ENCODE measurements around the gene PIK3CG.
"Not testable (repeated sequence)": the region's sequence is repeated elsewhere in the genome, so short reads cannot be mapped to it uniquely, and the experiment has no call there.

The PIK3CG gene

DNA sequence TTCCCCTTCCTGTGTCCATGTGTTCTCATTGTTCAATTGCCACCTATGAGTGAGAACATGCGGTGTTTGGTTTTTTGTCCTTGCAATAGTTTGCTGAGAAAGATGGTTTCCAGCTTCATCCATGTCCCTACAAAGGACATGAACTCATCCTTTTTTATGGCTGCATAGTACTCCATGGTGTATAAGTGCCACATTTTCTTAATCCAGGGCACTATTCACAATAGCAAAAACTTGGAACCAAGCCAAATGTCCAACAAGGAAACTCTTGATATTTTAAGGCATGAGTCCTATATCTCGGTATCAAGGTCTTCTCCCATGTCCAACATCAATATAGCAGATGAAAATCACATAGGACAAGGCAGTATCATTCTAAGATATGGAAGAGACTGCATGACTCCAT lies 64.5 kb downstream of the PIK3CG start:
- not testable (repeated sequence) for H3K4me1 Mint-ChIP-seq, ATAC-seq, H3K27ac Mint-ChIP-seq

DNA sequence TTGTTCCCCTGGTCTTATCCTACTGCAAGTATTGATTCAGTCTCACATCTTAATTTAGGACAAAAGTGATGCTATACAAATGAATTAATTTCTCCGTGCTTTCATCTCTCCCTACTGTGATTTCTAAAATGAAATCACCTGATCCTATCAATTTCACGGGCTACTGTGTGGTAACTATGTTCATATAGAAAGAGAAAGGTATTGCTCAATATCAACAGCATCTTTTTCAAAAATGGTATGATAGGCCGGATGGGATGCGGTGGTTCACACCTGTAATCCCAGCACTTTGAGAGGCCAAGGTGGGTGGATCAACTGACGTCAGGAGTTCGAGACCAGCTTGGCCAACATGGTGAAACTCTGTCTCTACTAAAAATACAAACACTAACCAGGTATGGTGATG lies 71.2 kb downstream of the PIK3CG start:
- ATAC-seq = no peak

More for the DNA sequence above, 64.5 kb downstream of the PIK3CG start:
- not testable (repeated sequence) for H3K36me3 Mint-ChIP-seq; DNase-seq (ENCODE audit: low spot score in 2 of 2); H3K4me3 Mint-ChIP-seq; H3K9me3 Mint-ChIP-seq

DNA sequence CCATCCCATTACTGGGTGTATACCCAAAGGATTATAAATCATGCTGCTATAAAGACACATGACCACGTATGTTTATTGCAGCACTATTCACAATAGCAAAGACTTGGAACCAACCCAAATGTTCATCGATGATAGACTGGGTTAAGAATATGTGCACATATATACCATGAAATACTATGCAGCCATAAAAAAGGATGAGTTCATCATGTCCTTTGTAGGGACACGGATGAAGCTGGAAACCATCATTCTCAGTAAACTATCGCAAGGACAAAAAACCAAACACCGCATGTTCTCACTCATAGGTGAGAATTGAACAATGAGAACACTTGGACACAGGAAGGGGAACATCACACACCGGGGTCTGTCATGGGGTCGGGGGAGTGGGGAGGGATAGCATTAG lies 73.0 kb downstream of the PIK3CG start:
- ATAC-seq; DNase-seq (ENCODE audit: low spot score in 2 of 2); H3K9me3 Mint-ChIP-seq; H3K4me1 Mint-ChIP-seq; H3K27ac Mint-ChIP-seq; H3K36me3 Mint-ChIP-seq; H3K4me3 Mint-ChIP-seq: not testable (repeated sequence)

More for the DNA sequence above, 71.2 kb downstream of the PIK3CG start:
- no peaks in the 10 kb centered on the region for H3K36me3 Mint-ChIP-seq
- no peak overlapping the region for H3K27ac Mint-ChIP-seq
- H3K9me3 Mint-ChIP-seq = no peaks in the 10 kb centered on the region
- DNase-seq (ENCODE audit: low spot score in 2 of 2) = no peak
- H3K4me1 Mint-ChIP-seq = no peaks in the 10 kb centered on the region
- H3K4me3 Mint-ChIP-seq = no peak overlapping the region

DNA sequence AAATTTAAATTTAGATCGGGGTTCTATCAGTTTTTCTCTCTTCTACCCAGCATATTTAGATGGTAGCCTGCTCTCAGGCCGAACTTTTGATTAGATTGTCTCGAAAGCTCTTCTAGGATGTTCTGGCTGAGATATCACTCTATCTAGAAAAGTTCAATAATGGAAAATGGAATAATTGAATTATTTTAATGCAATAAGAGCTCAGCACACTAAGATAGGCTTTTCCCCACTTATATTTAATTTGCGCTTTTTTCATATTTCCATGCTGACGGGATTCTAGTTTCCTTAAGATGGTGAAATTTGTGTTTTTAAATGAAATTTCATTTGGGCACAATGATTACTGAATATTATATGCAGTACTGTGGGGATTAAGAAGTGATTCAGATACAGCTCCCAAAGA lies 73.7 kb downstream of the PIK3CG start:
- Mint-ChIP-seq H3K27ac (no peak overlapping the region), H3K9me3 (no peaks in the 10 kb centered on the region), H3K4me1 (no peaks in the 10 kb centered on the region), H3K4me3 (no peak overlapping the region), H3K36me3 (no peaks in the 10 kb centered on the region)
- no peak for DNase-seq (ENCODE audit: low spot score in 2 of 2)
- ATAC-seq = no peak

DNA sequence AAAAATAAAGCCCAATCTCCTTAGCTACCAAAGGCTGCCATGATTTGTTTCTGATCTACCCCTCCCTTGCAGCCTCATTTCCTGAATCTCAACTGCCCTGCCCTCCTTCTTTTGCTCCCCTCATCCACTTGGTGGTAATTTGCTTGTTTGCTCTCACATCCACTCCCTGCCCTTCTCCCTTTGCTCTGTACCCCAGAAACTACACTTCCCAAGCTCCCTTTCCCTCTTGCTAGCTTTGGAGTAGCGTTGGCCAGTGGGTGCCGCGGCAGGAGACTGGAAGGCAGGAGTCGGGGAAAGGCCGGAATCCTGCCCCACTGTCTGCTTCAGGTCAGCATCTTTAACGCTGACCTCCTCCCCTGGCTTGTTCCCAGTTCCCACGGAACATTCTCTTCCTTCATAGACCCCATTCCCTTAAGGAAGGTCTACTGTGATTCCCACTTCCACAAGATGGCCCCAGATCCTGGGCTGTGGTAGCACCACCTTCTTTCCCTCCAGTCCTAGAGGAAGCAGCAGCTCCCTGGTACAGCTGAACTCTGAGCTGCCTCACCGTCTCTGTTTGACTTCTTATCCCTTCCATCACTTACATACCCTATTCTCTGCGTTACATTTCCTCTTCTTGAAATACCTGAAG lies 79.1 kb downstream of the PIK3CG start:
- DNase-seq (ENCODE audit: low spot score in 2 of 2) (no peak), ATAC-seq (no peak)
- Mint-ChIP-seq H3K4me3 (no peak overlapping the region), H3K27ac (no peak overlapping the region), H3K4me1 (no peaks in the 10 kb centered on the region), H3K9me3 (no peaks in the 10 kb centered on the region), H3K36me3 (no peaks in the 10 kb centered on the region)

DNA sequence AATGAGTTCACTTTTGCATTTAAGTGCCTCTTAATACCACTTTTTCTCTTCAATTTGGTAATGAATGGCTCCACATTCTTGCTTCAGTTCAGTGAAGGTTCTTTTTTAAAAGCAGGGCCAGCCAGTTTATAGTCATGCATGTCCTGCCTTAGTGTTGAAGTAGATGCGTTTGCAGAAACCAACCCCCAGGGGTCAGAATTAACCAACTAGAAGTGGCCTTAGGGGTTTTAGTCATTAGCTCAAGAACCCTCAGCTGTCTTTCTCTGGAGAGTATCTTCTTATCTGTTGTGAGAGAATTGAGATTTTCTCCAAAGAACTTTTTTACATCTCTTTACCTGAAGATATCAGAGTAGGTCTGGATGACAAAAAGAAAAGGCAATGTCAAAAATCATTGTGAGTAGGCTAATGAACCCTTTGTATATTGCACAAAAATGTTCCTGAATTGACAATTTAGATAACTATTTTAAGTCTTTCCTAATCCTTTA lies 82.2 kb downstream of the PIK3CG start:
- DNase-seq (ENCODE audit: low spot score in 2 of 2) (peak in 1 of 2 donors; percentile 53), ATAC-seq (peak; percentile 61)
- Mint-ChIP-seq H3K4me1 (no peaks in the 10 kb centered on the region), H3K9me3 (no peaks in the 10 kb centered on the region), H3K27ac (no peak overlapping the region), H3K4me3 (no peak overlapping the region), H3K36me3 (no peaks in the 10 kb centered on the region)

DNA sequence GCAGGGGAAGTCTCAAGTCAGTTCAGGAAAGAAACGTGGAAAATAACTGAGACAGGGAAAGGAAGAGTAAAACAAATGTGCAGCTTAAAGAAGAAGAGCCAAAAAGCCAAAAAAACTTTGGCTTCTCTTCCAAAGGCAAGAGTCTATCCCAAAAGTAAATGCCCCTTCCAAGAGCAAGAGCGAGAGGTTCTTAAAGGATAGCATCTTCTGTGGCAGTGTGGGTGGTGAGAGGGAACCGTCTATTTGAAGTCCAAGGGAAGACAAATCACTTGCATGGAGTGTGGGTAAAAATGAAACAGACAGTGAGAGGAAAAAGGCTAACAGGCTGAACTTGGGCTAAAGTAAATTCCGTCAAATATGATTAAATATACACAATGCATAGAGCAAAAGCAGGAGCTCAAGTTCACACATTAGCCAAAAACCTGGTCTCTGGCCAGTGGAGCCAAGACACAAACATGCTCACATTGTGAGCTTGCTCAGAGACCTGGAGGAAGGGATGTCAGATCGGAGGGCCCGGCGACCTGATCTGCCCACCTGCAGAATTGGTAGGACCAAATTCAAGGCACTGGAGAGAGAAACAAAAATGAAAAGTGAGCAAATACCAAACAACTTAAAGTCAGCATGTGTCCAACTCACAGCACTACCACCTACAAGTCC lies 87.0 kb downstream of the PIK3CG start:
- ATAC-seq (no peak), DNase-seq (ENCODE audit: low spot score in 2 of 2) (no peak)
- no peak overlapping the region for H3K4me3 Mint-ChIP-seq
- no peaks in the 10 kb centered on the region for H3K36me3 Mint-ChIP-seq
- no peaks in the 10 kb centered on the region for H3K9me3 Mint-ChIP-seq
- H3K4me1 Mint-ChIP-seq = no peaks in the 10 kb centered on the region
- no peak overlapping the region for H3K27ac Mint-ChIP-seq

DNA sequence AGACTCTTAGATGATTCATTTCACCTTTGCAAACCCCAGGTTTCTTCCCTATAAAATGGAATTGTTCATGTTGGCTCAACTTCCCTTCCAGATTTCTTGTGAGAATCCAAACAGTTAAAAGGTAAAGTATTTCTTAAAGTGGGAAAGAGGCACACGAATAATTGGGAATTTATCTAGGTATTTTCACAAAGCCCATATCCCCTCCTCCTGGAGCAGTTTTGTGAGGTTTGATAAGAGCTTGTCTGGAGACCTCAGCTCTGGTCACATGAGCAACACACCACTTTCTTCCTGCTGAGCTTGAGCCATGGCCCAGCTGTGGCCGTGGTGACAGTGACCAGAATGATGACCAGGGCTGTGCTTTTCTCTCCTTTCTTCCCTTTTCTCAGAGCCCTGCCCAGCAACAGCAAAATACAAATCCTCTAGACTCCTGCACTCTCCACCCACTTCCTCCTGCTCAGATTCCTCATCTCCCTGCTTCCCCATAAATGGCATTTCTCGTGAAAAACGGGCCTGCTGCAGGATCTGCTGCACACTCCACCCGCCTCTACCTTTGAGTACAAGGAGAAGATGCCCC lies 87.7 kb downstream of the PIK3CG start:
- H3K27ac Mint-ChIP-seq = no peak overlapping the region
- no peaks in the 10 kb centered on the region for H3K36me3 Mint-ChIP-seq
- H3K4me3 Mint-ChIP-seq = no peak overlapping the region
- ATAC-seq (no peak), DNase-seq (ENCODE audit: low spot score in 2 of 2) (no peak)
- no peaks in the 10 kb centered on the region for H3K4me1 Mint-ChIP-seq
- no peaks in the 10 kb centered on the region for H3K9me3 Mint-ChIP-seq

DNA sequence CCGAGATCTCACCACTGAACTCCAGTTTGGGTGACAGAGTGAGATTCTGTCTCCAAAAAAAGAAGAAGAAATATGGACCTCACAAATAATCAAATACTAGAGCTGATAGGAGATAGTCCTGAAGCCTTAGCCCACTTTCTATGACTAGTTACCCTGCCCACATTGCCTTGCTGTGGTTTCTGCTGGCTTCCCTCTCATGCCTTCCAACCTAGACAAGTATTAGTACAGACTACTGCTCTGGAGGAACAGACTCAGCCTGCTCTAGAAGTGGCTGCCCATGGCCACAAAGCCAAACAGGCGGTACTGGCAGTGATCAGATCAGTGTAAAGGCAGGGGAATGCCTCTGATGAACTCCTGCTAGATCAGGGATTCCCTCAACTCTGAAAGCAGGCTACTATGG lies 89.8 kb downstream of the PIK3CG start:
- ATAC-seq (peak; percentile 31), DNase-seq (ENCODE audit: low spot score in 2 of 2) (no peak)
- no peak overlapping the region for H3K4me3 Mint-ChIP-seq
- H3K27ac Mint-ChIP-seq = no peak overlapping the region
- H3K36me3 Mint-ChIP-seq = no peaks in the 10 kb centered on the region
- H3K4me1 Mint-ChIP-seq = no peaks in the 10 kb centered on the region
- H3K9me3 Mint-ChIP-seq = no peaks in the 10 kb centered on the region

DNA sequence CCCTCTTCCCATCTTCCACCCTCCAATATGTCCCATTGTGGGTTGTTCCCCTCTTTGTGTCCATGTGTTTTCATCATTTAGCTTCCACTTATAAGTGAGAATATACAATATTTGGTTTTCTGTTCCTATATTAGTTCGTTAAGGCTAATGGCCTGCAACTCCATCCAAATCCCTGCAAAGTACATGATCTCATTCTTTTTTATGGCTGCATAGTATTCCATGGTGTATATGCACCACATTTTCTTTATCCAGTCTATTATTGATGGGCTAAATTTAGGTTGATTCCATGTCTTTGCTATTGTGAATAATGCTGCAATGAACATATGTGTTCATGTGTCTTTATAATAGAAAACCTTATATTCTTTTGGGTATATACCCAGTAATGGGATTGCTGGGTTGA lies 90.8 kb downstream of the PIK3CG start:
- H3K36me3 Mint-ChIP-seq, H3K4me1 Mint-ChIP-seq: not testable (repeated sequence)

More for the DNA sequence above, 90.8 kb downstream of the PIK3CG start:
- not testable (repeated sequence) for H3K4me3 Mint-ChIP-seq; H3K27ac Mint-ChIP-seq; ATAC-seq; H3K9me3 Mint-ChIP-seq; DNase-seq (ENCODE audit: low spot score in 2 of 2)
